GM12891 (cell line): ENCODE measurements around the gene APBA2.

Experiments used
- PAX5 ChIP-seq: IDR thresholded peaks from 2 replicates; pipeline ENCODE4 v1.6.1; 2011; ENCODE audit warnings: low read length, moderate library complexity, mild to moderate bottlenecking; ENCODE audit not compliant: insufficient read depth, severe bottlenecking
- POLR2A ChIP-seq: IDR thresholded peaks from 2 replicates; pipeline ENCODE4 v1.6.1; 2011; ENCODE audit warnings: low read depth, low read length, control low read depth
- POLR2AphosphoS5 ChIP-seq: IDR thresholded peaks from 2 replicates; pipeline ENCODE4 v1.6.1; 2011; ENCODE audit warnings: low read depth, low read length, control low read depth

DNA sequence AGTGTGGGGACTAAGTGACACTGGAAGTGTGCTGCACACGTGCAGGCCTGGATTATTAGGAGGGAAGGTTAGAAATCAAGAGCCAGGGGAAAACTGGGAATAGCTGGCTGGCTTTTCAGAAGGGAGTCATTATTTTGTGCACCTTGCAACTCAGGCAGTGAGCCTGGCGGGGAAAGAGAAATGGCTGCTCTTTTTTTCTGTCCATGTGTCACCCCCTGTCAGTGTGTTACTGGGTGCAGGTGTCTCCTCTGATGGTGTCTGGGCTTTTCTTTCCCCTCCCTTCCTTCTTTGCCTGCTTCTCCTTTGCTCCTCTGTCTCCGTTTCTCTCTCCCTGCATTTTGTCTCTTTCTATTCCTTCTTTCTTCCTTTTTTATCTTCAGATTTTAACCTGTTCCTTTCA, 130.7 kb downstream of the APBA2 start:
- TF ChIP-seq POLR2A (no peak), POLR2AphosphoS5 (no peak), PAX5 (no peak)
